HepG2 (cell line): Measurements from ENCODE around the gene AKTIP. TPM values are rescaled to one million over a fixed set of nuclear protein-coding genes. Genes with fewer than 3 reads are reported as not detected.

Experiments
- ADNP ChIP-seq: sonication (generic); formaldehyde crosslinking; IDR thresholded peaks from 2 replicates; pipeline ENCODE4 v1.4.0; 2020; ENCODE audit warnings: missing genetic modification reagents
- DBP ChIP-seq: sonication (generic); formaldehyde crosslinking; IDR thresholded peaks from 2 replicates; pipeline ENCODE4 v1.4.0; 2020; ENCODE audit warnings: missing genetic modification reagents; ENCODE audit errors: not compliant biosample characterization
- DNMT1 ChIP-seq: sonication (generic); formaldehyde crosslinking; IDR thresholded peaks from 2 replicates; pipeline ENCODE4 v1.5.1; 2020; ENCODE audit warnings: mild to moderate bottlenecking, missing genetic modification reagents
- DNMT3B ChIP-seq: conservative IDR thresholded peaks from 2 replicates; pipeline ENCODE4 v1.6.1; 2016; ENCODE audit warnings: missing biosample characterization, control low read depth
- EED ChIP-seq: sonication (generic); formaldehyde crosslinking; IDR thresholded peaks from 2 replicates; pipeline ENCODE4 v1.5.0; 2020; ENCODE audit warnings: mild to moderate bottlenecking, missing genetic modification reagents
- IKZF1 ChIP-seq: fragments of 450-650 bp; IDR thresholded peaks from 2 replicates; pipeline ENCODE4 v1.7.1; 2016
- MED1 ChIP-seq: sonication (generic); formaldehyde crosslinking; IDR thresholded peaks from 2 replicates; pipeline ENCODE4 v1.4.0; 2020; ENCODE audit warnings: missing genetic modification reagents
- MTERF4 ChIP-seq: sonication (generic); formaldehyde crosslinking; IDR thresholded peaks from 2 replicates; pipeline ENCODE4 v1.8.0; 2023; ENCODE audit warnings: mild to moderate bottlenecking, missing genetic modification reagents
- MTF2 ChIP-seq: sonication (generic); formaldehyde crosslinking; IDR thresholded peaks from 2 replicates; pipeline ENCODE4 v1.5.0; 2020; ENCODE audit warnings: missing genetic modification reagents, borderline replicate concordance
- MYPOP ChIP-seq: sonication (generic); formaldehyde crosslinking; IDR thresholded peaks from 2 replicates; pipeline ENCODE4 v1.8.1; 2023; ENCODE audit warnings: mild to moderate bottlenecking, moderate library complexity, missing genetic modification reagents
- NAIF1 ChIP-seq: sonication (generic); formaldehyde crosslinking; IDR thresholded peaks from 2 replicates; pipeline ENCODE4 v1.5.0; 2020; ENCODE audit warnings: mild to moderate bottlenecking, missing genetic modification reagents, borderline replicate concordance
- NRL ChIP-seq: sonication (generic); formaldehyde crosslinking; IDR thresholded peaks from 2 replicates; pipeline ENCODE4 v1.5.0; 2020; ENCODE audit warnings: missing genetic modification reagents, mild to moderate bottlenecking, moderate library complexity, borderline replicate concordance
- SAP130 ChIP-seq: IDR thresholded peaks from 2 replicates; pipeline ENCODE4 v1.6.1; 2016; ENCODE audit warnings: low read depth
- SMAD3 ChIP-seq: sonication (generic); formaldehyde crosslinking; IDR thresholded peaks from 2 replicates; pipeline ENCODE4 v1.4.0; 2020; ENCODE audit warnings: missing genetic modification reagents
- SUZ12 ChIP-seq: fragments of 150-350 bp; IDR thresholded peaks from 2 replicates; pipeline ENCODE4 v1.6.1; 2014; ENCODE audit warnings: low read depth, low read length
- TBX3 ChIP-seq: fragments of 450-650 bp; IDR thresholded peaks from 2 replicates; pipeline ENCODE4 v1.6.1; 2017; ENCODE audit warnings: antibody characterized with exemption, mild to moderate bottlenecking, inconsistent platforms, borderline replicate concordance
- TGIF2 ChIP-seq: IDR thresholded peaks from 2 replicates; pipeline ENCODE4 v1.6.1; 2016; ENCODE audit warnings: control low read depth, missing compliant biosample characterization
- U2AF2 ChIP-seq: fragments of 200-400 bp; formaldehyde crosslinking; IDR thresholded peaks from 2 replicates; pipeline ENCODE4 v1.6.1; 2017; ENCODE audit warnings: low read depth, mild to moderate bottlenecking, low read length
- ZFX ChIP-seq: sonication (generic); formaldehyde crosslinking; IDR thresholded peaks from 2 replicates; pipeline ENCODE4 v1.4.0; 2020; ENCODE audit warnings: mild to moderate bottlenecking, low read depth, missing genetic modification reagents, moderate library complexity
- ZNF160 ChIP-seq: sonication (generic); formaldehyde crosslinking; IDR thresholded peaks from 2 replicates; pipeline ENCODE4 v1.8.0; 2022; ENCODE audit warnings: mild to moderate bottlenecking, inconsistent platforms, missing genetic modification reagents
- ZNF496 ChIP-seq: sonication (generic); formaldehyde crosslinking; IDR thresholded peaks from 2 replicates; pipeline ENCODE4 v1.8.1; 2023; ENCODE audit warnings: mild to moderate bottlenecking, moderate library complexity, missing genetic modification reagents; ENCODE audit not compliant: insufficient replicate concordance
- ZNF547 ChIP-seq: sonication (generic); formaldehyde crosslinking; IDR thresholded peaks from 2 replicates; pipeline ENCODE4 v1.5.1; 2020; ENCODE audit warnings: mild to moderate bottlenecking, missing genetic modification reagents
- ZNF569 ChIP-seq: sonication (generic); formaldehyde crosslinking; IDR thresholded peaks from 2 replicates; pipeline ENCODE4 v1.5.0; 2020; ENCODE audit warnings: mild to moderate bottlenecking, missing genetic modification reagents, moderate library complexity, borderline replicate concordance
- ZNF589 ChIP-seq: sonication (generic); formaldehyde crosslinking; conservative IDR thresholded peaks from 2 replicates; pipeline ENCODE4 v1.8.0; 2022; ENCODE audit warnings: mild to moderate bottlenecking, moderate library complexity, missing genetic modification reagents
- ZNF614 ChIP-seq: IDR thresholded peaks from 2 replicates; pipeline ENCODE4 v1.6.1; 2018; ENCODE audit warnings: missing biosample characterization, missing genetic modification reagents, inconsistent platforms, borderline replicate concordance
- ZNF670 ChIP-seq: sonication (generic); formaldehyde crosslinking; IDR thresholded peaks from 2 replicates; pipeline ENCODE4 v1.8.0; 2022; ENCODE audit warnings: mild to moderate bottlenecking, missing genetic modification reagents, borderline replicate concordance
- ZNF674 ChIP-seq: sonication (generic); formaldehyde crosslinking; IDR thresholded peaks from 2 replicates; pipeline ENCODE4 v1.5.0; 2020; ENCODE audit warnings: low read depth, mild to moderate bottlenecking, missing genetic modification reagents
- polyA plus RNA-seq, 8 experiments: library from polyadenylated mRNA; depleted of rRNA in 3 of 8; stranded (reverse) in 7 of 8; unstranded in 1 of 8; fragments of >200 nt; fragmentation: Illumina TruSeq in 4 of 8; extraction: Trizol in 4 of 8; gene quantifications; 2 replicates each; pipeline versions ENCODE4 v1.2.1 to v1.2.3, GENCODE V29; 2011 to 2016; ENCODE audit warnings: low read depth in 4 of 8, missing spikeins in 1 of 8, mixed read lengths in 1 of 8; ENCODE audit not compliant: insufficient read depth in 1 of 8
- total RNA-seq, 5 experiments: library from RNA; depleted of rRNA; stranded (reverse); fragments of >200 nt; fragmentation: Illumina TruSeq; extraction: Trizol; gene quantifications; 2 replicates each; pipeline ENCODE4 v1.2.3, GENCODE V29; 2016; ENCODE audit warnings: low read depth in 1 of 5
- TF ChIP-seq, protein P1 (sequence below): IDR thresholded peaks from 2 replicates; pipeline ENCODE4 v1.6.1; 2016; ENCODE audit warnings: mild to moderate bottlenecking, missing biosample characterization, missing genetic modification reagents

Gene AKTIP
- total and polyA plus RNA-seq, 2 of the 13 experiments (the other 11 are each of a cell fraction or from before 2014, with no cell fraction given): 28.8 to 49.0 TPM

DNA sequence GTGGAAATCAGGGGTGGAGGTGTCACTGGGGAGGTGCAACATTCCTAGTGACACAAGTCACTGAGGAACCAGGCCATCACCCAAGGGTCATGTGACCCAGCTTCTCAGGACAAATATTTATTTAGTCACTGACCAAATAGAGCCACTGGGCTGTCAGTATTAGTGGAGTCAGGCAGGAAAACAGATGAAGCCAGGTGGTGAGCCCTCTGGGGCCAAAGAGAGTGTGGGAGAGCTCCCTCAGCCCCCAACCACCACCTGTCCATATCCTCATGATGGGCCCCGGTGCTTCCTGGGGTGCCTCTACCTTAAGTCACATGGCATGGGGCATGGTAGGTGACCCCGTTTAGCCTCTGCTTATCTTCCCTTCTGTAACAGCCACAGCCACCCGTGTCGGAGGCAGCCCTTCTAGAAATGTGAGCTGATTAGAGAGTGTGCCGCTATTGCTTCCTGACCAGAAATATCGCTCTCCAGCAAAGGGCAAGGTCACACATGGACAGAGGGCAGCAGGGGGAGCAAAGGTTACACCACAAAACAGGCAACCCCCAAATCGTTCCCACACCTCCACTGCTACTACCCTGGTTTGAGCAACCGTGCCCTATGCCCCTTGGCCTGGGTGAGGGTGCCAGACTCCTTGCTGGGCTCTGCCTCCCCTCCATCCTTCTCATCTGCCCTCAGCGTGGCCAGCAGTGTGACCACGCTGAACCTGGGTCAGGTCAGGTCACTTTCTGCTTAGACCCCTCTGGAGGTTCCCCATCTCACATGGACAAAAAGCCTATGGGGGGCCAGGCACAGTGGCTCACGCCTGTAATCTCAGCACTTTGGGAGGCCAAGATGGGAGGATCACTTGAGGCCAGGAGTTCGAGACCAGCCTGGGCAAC, 8.6 kb upstream of the AKTIP start (continued):
- TF ChIP-seq DBP (CRISPR knock-in tag) (no peak), MYPOP (CRISPR knock-in tag) (0 out of 2 replicates have a peak, but pooled peaks have one; percentile 38), EED (CRISPR knock-in tag) (0 out of 2 replicates have a peak, but pooled peaks have one; percentile 55), SUZ12 (no peak), SAP130 (CRISPR knock-in tag) (peak; percentile 92), DNMT3B (CRISPR knock-in tag) (no peak), ZNF160 (CRISPR knock-in tag) (no peak), MTERF4 (CRISPR knock-in tag) (no peak), ZNF569 (CRISPR knock-in tag) (no peak), MTF2 (CRISPR knock-in tag) (no peak), SMAD3 (peak; percentile 84), ZNF674 (CRISPR knock-in tag) (0 out of 2 replicates have a peak, but pooled peaks have one; percentile 34), TBX3 (peak; percentile 98), DNMT1 (CRISPR knock-in tag) (no peak), U2AF2 (0 out of 2 replicates have a peak, but pooled peaks have one; percentile 40), MED1 (CRISPR knock-in tag) (peak; percentile 44; the same call in 1 of the 2 replicates), TGIF2 (peak; percentile 1; the same call in 1 of the 2 replicates), ZFX (CRISPR knock-in tag) (peak; percentile 42), NRL (CRISPR knock-in tag) (peak; percentile 64; the same call in 1 of the 2 replicates), ZNF547 (CRISPR knock-in tag) (no peak), IKZF1 (no peak), ZNF670 (CRISPR knock-in tag) (peak; percentile 44; the same call in 1 of the 2 replicates), ZNF496 (CRISPR knock-in tag) (no peak), ADNP (CRISPR knock-in tag) (0 out of 2 replicates have a peak, but pooled peaks have one; percentile 82), ZNF614 (CRISPR knock-in tag) (no peak; the same call in 1 of the 2 replicates), ZNF589 (CRISPR knock-in tag) (no peak; the same call in 1 of the 2 replicates), NAIF1 (CRISPR knock-in tag) (peak; percentile 79; the same call in 1 of the 2 replicates)
- TF ChIP-seq, protein P1, sequence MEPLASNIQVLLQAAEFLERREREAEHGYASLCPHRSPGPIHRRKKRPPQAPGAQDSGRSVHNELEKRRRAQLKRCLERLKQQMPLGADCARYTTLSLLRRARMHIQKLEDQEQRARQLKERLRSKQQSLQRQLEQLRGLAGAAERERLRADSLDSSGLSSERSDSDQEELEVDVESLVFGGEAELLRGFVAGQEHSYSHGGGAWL (CRISPR knock-in tag): 0 out of 2 replicates have a peak, but pooled peaks have one; percentile 18
